ENCODE results near the gene PMPCA.

Gene PMPCA

GRCh38 chr9:136410500-136411287, at the start of gene PMPCA, which contains the start of gene ENTR1:
Gene PMPCA (plus strand): TSS chr9:136410658. CDS start chr9:136410669, 11 bp downstream.
Gene ENTR1 (minus strand): TSS chr9:136410614. CDS start chr9:136410397, 217 bp downstream.
- in situ Hi-C loops (cut with MboI; ENCODE audit: low sequenced_read_pairs), result no loop called here

GRCh38 chr9:136361047-136361753, 49.3 kb upstream of the PMPCA start:
- in situ Hi-C loops (cut with MboI; ENCODE audit: low sequenced_read_pairs), result no loop called here

- in situ Hi-C loops (cut with MboI; ENCODE audit: low sequenced_read_pairs), result no loop called here
Measured at GRCh38 chr9:136361754-136362449, 48.6 kb upstream of the PMPCA start.

- in situ Hi-C loops (cut with MboI; ENCODE audit: low sequenced_read_pairs), result no loop called here
Measured at GRCh38 chr9:136362450-136362784, 48.0 kb upstream of the PMPCA start.

GRCh38 chr9:136363106-136363948, 47.1 kb upstream of the PMPCA start, which contains the start of gene DNLZ:
Gene DNLZ (minus strand): TSS chr9:136363744. CDS start chr9:136363714, 30 bp downstream.
- in situ Hi-C loops (cut with MboI; ENCODE audit: low sequenced_read_pairs), result no loop called here

- in situ Hi-C loops (cut with MboI; ENCODE audit: low sequenced_read_pairs), result no loop called here
Measured at GRCh38 chr9:136363949-136364748, 46.3 kb upstream of the PMPCA start.

- in situ Hi-C loops (cut with MboI; ENCODE audit: low sequenced_read_pairs), result no loop called here
Measured at GRCh38 chr9:136364942-136365774, 45.3 kb upstream of the PMPCA start.

- in situ Hi-C loops (cut with MboI; ENCODE audit: low sequenced_read_pairs), result no loop called here
Measured at GRCh38 chr9:136365775-136366222, 44.7 kb upstream of the PMPCA start.

- in situ Hi-C loops (cut with MboI; ENCODE audit: low sequenced_read_pairs), result no loop called here
Measured at GRCh38 chr9:136366826-136367225, 43.6 kb upstream of the PMPCA start.

GRCh38 chr9:136367296-136368145, 42.9 kb upstream of the PMPCA start:
- in situ Hi-C loops (cut with MboI; ENCODE audit: low sequenced_read_pairs), result no loop called here

- in situ Hi-C loops (cut with MboI; ENCODE audit: low sequenced_read_pairs), result no loop called here
Measured at GRCh38 chr9:136368190-136368589, 42.3 kb upstream of the PMPCA start.

- in situ Hi-C loops (cut with MboI; ENCODE audit: low sequenced_read_pairs), result no loop called here
Measured at GRCh38 chr9:136370037-136370436, 40.4 kb upstream of the PMPCA start.

- in situ Hi-C loops (cut with MboI; ENCODE audit: low sequenced_read_pairs), result no loop called here
Measured at GRCh38 chr9:136370687-136371532, 39.5 kb upstream of the PMPCA start.

GRCh38 chr9:136371533-136371880, 39.0 kb upstream of the PMPCA start:
- in situ Hi-C loops (cut with MboI; ENCODE audit: low sequenced_read_pairs), result no loop called here

GRCh38 chr9:136372006-136372405, 38.5 kb upstream of the PMPCA start:
- in situ Hi-C loops (cut with MboI; ENCODE audit: low sequenced_read_pairs), result no loop called here

- in situ Hi-C loops (cut with MboI; ENCODE audit: low sequenced_read_pairs), result no loop called here
Measured at GRCh38 chr9:136372561-136373299, 37.7 kb upstream of the PMPCA start.
